ENCODE measurements around the gene ATP11C. TPM values are rescaled to one million over a fixed set of nuclear protein-coding genes. Genes with fewer than 3 reads are reported as not detected.

The ATP11C gene
- polyA plus RNA-seq, 1 donor (not counting 4 experiments of a cell fraction or from before 2014, with no cell fraction given): 14.0 TPM

DNA sequence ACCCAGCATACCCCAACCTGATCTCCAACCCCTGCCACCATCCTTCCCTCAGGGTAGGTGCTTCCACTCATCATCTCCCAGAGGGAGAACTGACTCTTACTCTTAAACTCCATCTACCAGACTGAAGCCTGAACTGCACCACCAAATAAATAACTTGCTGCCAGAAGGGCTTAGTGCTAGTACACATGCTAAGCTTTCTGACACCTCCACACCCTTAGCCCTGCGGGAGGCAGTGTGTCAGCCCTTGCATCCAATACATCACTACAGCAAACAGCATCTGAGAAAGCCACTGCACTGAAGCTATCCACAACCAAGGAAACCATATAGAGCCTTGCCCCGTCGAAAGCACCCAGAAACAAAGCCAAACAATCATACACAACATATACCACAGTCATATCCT lies 156.3 kb downstream of the ATP11C start:
- DNase-seq (ENCODE audit: low read depth, low spot score) (no peak), FAIRE-seq (no peak)
- no peak overlapping the region for H3K27ac ChIP-seq (ENCODE audit: control insufficient read depth, insufficient read depth, low read length)
- dilution Hi-C loops (cut with MboI; ENCODE audit: extremely low pct_ligation_motif_present, low sequenced_read_pairs): no loop called here
- H3K4me3 ChIP-seq (ENCODE audit: control insufficient read depth in 2 of 3, extremely low read depth in 1 of 3, insufficient read depth in 2 of 3, low read depth in 1 of 3, low read length in 3 of 3): no peak overlapping the region
- H3K36me3 ChIP-seq (ENCODE audit: control insufficient read depth in 2 of 2, extremely low read depth in 1 of 2, insufficient read depth in 2 of 2, low read length in 2 of 2): no peaks in the 10 kb centered on the region
- no peak overlapping the region for H3K9ac ChIP-seq (ENCODE audit: control insufficient read depth, extremely low read depth, insufficient read depth, low read length)
- H4K20me1 ChIP-seq (ENCODE audit: control insufficient read depth, extremely low read depth, insufficient read depth, low read length): no peaks in the 10 kb centered on the region
- no peaks in the 10 kb centered on the region for H3K4me1 ChIP-seq (ENCODE audit: control insufficient read depth, extremely low read depth, insufficient read depth, low read length)
- H3K9me1 ChIP-seq (ENCODE audit: control insufficient read depth, extremely low read depth, insufficient read depth, low read length): no peaks in the 10 kb centered on the region
- no peak overlapping the region for H3K4me2 ChIP-seq (ENCODE audit: control insufficient read depth, extremely low read depth, insufficient read depth, low read depth, low read length)
- no peaks in the 10 kb centered on the region for H3K79me2 ChIP-seq (ENCODE audit: control insufficient read depth, insufficient read depth, low read length)
- no peaks in the 10 kb centered on the region for H3K27me3 ChIP-seq (ENCODE audit: control insufficient read depth, extremely low read depth, insufficient read depth, low read length)
- no peaks in the 10 kb centered on the region for H3K9me3 ChIP-seq (ENCODE audit: control insufficient read depth, low read depth, low read length)
- H2AFZ ChIP-seq (ENCODE audit: control insufficient read depth, low read length): no peak overlapping the region
- no peak for TF ChIP-seq EZH2 (IDR thresholded peaks at IDR 0.05; ENCODE audit: low read length)

DNA sequence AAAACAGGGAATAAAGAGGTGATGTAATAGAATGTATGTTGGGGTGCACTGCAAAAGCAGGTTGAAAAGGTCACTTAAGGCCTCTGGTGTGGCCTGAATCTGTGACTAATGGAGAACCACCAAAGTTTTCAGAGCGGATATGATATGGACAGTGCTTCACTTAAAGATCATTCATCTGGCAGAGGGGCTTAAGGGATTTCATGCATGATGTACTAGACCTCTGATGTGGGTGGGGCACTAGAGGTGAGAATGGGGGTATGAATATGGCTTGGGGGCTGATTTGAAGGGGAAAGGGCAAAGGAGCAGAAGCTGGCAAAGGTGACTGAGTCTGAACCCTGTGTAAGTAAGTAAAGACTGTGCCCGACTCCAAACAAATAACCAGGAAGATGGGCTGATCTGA lies 162.5 kb downstream of the ATP11C start:
- TF ChIP-seq EZH2 (IDR thresholded peaks at IDR 0.05; ENCODE audit: low read length): no peak
- no peak for TF ChIP-seq CTCF (optimal IDR thresholded peaks at IDR 0.05 in 1 of 3, IDR thresholded peaks at IDR 0.05 in 1 of 3, conservative IDR thresholded peaks at IDR 0.05 in 1 of 3; ENCODE audit: extremely low read depth in 1 of 3, insufficient read depth in 2 of 3, low read length in 3 of 3)
- Histone ChIP-seq H3K27ac (ENCODE audit: control insufficient read depth, insufficient read depth, low read length) (no peak overlapping the region), H3K4me3 (ENCODE audit: control insufficient read depth in 2 of 3, extremely low read depth in 1 of 3, insufficient read depth in 2 of 3, low read depth in 1 of 3, low read length in 3 of 3) (no peak overlapping the region), H2AFZ (ENCODE audit: control insufficient read depth, low read length) (no peak overlapping the region), H3K27me3 (ENCODE audit: control insufficient read depth, extremely low read depth, insufficient read depth, low read length) (no peaks in the 10 kb centered on the region), H3K79me2 (ENCODE audit: control insufficient read depth, insufficient read depth, low read length) (no peaks in the 10 kb centered on the region), H4K20me1 (ENCODE audit: control insufficient read depth, extremely low read depth, insufficient read depth, low read length) (no peaks in the 10 kb centered on the region), H3K9ac (ENCODE audit: control insufficient read depth, extremely low read depth, insufficient read depth, low read length) (no peak overlapping the region), H3K4me1 (ENCODE audit: control insufficient read depth, extremely low read depth, insufficient read depth, low read length) (no peaks in the 10 kb centered on the region), H3K4me2 (ENCODE audit: control insufficient read depth, extremely low read depth, insufficient read depth, low read depth, low read length) (no peak overlapping the region), H3K9me1 (ENCODE audit: control insufficient read depth, extremely low read depth, insufficient read depth, low read length) (no peaks in the 10 kb centered on the region), H3K36me3 (ENCODE audit: control insufficient read depth in 2 of 2, extremely low read depth in 1 of 2, insufficient read depth in 2 of 2, low read length in 2 of 2) (peaks cover 0 to 4% of the 10 kb centered on the region in 2 experiments), H3K9me3 (ENCODE audit: control insufficient read depth, low read depth, low read length) (no peaks in the 10 kb centered on the region)
- no peak for FAIRE-seq
- dilution Hi-C loops (cut with MboI; ENCODE audit: extremely low pct_ligation_motif_present, low sequenced_read_pairs): no loop called here
- no peak for DNase-seq (ENCODE audit: low read depth, low spot score)

DNA sequence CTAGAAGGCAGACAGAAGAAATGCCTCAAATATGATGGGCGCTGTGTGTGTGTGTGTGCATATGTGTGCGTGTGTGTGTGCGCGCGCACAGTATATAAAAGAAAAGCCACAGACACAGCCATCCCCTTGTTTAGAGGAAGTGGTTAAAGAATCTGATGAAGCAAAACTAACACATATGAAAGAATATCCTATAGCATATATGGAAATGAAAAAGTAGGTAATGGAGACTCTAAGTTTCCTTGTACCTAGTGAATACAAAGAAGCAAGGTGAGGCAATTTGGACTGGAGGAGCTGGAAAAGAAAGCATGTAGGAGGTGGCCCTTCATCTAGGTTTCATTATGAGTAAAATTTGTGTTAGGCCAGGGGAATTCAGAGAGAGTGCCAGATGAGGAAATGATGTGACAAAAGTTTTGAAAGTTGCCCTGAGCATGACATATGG lies 166.3 kb downstream of the ATP11C start:
- Histone ChIP-seq H3K9ac (ENCODE audit: control insufficient read depth, extremely low read depth, insufficient read depth, low read length) (no peak overlapping the region), H3K9me1 (ENCODE audit: control insufficient read depth, extremely low read depth, insufficient read depth, low read length) (no peaks in the 10 kb centered on the region), H3K79me2 (ENCODE audit: control insufficient read depth, insufficient read depth, low read length) (no peaks in the 10 kb centered on the region), H3K4me2 (ENCODE audit: control insufficient read depth, extremely low read depth, insufficient read depth, low read depth, low read length) (no peak overlapping the region), H3K27me3 (ENCODE audit: control insufficient read depth, extremely low read depth, insufficient read depth, low read length) (no peaks in the 10 kb centered on the region), H3K4me1 (ENCODE audit: control insufficient read depth, extremely low read depth, insufficient read depth, low read length) (no peaks in the 10 kb centered on the region), H3K9me3 (ENCODE audit: control insufficient read depth, low read depth, low read length) (no peaks in the 10 kb centered on the region), H3K36me3 (ENCODE audit: control insufficient read depth in 2 of 2, extremely low read depth in 1 of 2, insufficient read depth in 2 of 2, low read length in 2 of 2) (peaks cover 0 to 4% of the 10 kb centered on the region in 2 experiments), H3K4me3 (ENCODE audit: control insufficient read depth in 2 of 3, extremely low read depth in 1 of 3, insufficient read depth in 2 of 3, low read depth in 1 of 3, low read length in 3 of 3) (no peak overlapping the region), H3K27ac (ENCODE audit: control insufficient read depth, insufficient read depth, low read length) (no peak overlapping the region), H2AFZ (ENCODE audit: control insufficient read depth, low read length) (no peak overlapping the region), H4K20me1 (ENCODE audit: control insufficient read depth, extremely low read depth, insufficient read depth, low read length) (no peaks in the 10 kb centered on the region)
- DNase-seq (ENCODE audit: low read depth, low spot score): no peak
- dilution Hi-C loops (cut with MboI; ENCODE audit: extremely low pct_ligation_motif_present, low sequenced_read_pairs): no loop called here
- FAIRE-seq: no peak
- TF ChIP-seq EZH2 (IDR thresholded peaks at IDR 0.05; ENCODE audit: low read length) (no peak), CTCF (optimal IDR thresholded peaks at IDR 0.05 in 1 of 3, IDR thresholded peaks at IDR 0.05 in 1 of 3, conservative IDR thresholded peaks at IDR 0.05 in 1 of 3; ENCODE audit: extremely low read depth in 1 of 3, insufficient read depth in 2 of 3, low read length in 3 of 3) (no peak)

Data from keratinocyte (primary cell).